Measurements from ENCODE around the gene SSR1.

The SSR1 gene

DNA sequence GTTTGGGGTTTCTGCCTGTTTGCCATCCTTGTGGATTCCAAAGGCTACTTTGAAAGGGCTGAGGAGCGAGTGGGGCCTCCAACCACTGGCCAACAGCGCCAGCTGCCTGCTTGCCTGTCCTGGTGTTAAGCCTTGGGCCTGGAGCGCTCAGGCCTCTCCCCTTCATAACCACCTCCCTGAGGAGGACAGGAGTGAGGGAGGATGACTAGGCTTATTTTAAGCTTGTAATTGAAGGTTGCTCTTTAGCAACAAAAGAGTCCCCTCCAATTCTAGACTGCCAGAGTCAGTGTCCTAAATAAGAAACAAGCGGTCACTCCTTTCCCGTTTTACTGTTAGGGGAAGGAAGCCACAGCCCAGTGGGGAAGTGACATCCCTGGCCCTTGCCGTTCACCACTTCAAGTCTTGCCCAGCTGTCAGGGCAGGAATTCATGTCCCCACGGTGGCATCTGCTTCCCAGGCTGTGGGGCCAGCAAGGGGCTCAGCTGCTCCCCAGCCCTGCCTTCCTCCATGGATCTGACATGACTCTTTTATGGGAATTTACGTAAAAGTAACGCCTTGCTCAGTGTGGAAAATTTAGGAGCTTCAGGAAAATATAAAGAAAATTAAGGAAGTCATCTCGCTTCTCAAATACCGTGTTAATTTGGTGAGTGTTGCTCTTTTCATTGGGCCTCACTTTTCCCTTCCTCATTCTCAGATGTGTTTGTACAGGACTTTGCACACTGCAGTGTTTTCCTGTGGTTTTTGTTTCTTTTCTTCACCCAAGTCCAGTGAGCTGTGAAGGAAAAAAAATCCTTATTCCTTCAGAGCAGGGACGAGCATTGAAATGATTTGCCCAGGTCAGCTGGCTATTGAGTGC lies 57.8 kb downstream of the SSR1 start:
- no peak for DNase-seq

DNA sequence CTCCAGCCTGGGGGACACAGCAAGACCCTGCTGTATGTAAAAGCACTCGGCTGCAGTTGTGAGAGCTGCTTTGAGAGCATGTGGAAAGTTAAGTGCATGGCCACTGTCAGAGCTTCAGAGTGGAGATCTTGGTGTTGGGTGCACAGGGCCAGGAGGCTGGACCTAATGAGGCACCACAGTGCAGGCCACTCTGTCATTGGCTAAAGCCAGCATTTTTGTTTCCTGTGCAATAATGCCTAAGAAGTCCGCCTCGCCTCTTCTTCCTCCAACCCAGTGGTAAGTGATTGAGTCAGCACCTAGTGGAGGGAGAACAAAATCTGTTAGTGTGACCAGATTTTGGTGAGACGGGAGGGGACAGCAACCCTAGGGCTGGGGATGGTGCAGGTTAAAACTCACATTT lies 60.6 kb downstream of the SSR1 start:
- DNase-seq: no peak

DNA sequence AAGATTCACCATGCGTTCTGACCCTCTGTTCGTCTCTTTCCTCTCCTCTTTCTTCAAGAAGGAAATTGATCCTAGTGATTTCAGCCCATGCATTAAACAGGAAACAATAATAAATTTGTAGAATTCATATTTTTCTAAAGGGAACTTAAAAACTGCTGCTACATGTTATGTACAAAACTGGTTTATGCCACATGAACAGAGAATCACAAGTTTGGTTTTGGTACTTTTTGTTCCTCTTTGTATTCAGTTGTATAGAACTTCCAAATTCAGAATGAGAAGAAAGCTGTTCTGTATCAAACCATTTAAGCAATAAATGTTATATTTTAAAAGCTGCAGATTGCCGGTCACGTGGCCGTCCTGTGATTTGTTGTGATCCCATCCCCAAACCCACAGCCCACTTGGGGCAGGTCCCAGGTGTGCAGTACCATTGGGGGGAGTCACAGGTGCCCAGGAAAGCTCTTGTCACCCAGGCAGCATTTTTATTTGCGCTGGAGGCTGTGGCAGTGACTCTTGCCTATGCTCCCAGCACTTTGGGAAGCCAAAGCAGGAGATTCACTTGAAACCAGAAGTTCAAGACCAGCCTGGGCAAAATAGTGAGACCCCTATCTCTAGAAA lies 61.2 kb downstream of the SSR1 start:
- no peak for DNase-seq

DNA sequence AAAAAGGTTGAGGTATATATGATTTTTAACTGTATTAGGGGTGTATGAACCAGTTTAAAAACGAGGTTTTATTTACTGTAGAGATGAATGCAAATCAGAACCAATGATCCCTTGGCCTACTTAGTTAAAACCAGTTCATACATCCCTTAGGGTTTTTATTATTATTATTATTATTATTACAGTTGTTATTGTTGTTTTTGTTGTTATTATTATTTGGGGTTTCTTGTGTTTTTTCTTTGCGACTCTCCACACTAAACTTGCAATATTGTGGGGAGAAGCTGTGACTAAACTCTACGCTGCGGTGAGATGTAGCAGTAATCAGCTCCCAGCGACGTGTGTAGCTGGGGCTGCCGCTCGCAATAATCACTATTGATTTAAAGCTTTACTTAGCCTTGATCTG lies 62.2 kb downstream of the SSR1 start:
- no peak for DNase-seq

DNA sequence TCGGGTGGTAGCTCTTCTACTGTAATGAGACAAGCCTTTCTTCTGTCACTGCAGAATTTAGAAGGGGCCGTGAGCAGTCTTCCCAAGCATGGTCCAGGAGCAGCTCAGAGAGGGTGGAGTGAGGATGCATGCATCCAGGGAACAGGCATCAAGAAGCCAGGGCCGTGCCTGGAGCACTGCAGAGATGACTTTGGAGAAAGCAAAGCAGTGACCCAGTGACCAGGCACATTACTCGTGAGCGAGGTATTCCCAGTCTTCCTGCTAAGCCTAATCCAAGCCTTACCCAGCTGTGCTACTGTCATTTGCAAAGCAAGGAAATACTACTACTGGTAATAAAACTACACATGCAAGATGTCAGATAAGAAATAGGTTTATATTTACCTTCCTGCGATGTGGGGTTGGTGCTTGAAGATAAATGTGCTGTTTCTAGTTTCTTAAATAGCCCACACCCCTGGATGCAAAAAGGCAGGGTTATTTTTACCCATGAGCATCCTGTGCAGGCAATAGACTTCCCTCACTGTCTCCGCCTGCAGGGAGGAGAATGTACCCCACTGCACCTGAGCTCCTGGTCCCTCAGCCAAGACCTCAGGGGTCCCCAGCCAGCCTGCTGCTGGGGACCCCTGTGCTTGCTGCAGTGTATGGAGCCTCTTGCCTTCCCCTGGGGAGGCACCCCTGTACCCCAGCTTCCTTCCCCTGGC lies 62.9 kb downstream of the SSR1 start:
- no peak for DNase-seq

DNA sequence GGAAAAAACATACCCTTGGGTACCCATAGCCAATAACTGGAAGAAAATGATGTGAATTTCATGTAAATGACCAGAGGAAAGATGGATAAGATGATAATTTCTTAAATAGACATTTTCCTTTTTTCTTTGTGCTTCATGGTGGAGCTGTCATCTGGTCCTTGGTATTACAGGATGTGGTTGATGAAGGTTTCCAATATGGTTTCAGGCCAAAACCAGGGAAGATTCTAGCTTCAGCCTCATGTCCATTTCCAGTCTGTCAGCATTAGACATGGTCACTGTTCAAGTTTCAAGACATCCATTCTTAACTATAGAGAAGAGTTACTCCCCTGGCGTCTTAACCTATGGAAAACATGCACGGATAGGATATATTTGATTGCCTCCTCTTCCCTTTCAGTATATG lies 63.6 kb downstream of the SSR1 start:
- DNase-seq: no peak

DNA sequence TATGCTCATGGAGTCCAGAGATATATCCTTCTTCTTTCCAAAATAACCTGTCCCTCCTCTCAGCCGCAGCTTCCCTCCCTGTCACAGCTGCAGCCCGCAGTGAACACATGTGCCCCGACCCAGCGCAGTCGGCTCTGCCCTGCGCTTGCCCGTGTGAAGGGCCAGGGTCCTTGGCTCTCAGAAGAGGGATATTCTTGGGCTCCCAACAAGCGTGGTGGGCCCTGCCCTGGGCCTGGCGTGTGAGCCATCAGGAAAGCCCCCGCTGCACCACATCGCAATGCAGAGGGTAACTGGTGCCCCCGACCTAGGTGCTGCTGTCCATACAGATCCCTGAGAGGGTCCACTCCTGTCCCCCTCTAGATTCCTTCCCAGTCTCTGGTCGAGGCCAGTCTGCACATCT lies 65.2 kb downstream of the SSR1 start:
- no peak for DNase-seq

DNA sequence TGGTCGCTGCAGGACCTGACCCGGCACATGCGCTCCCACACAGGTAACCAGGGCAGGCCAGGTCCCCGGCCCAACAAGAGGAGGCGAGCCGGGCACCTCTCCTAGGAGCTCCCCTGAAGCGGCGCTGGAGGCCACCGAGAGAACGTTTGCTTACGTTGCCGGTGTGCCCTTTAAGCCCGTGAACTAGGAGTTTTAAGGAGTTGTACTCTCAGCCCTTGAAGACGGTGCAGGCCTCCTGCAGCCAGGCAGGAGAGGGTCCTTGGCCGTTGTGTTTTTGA lies 65.9 kb downstream of the SSR1 start:
- no peak for DNase-seq

DNA sequence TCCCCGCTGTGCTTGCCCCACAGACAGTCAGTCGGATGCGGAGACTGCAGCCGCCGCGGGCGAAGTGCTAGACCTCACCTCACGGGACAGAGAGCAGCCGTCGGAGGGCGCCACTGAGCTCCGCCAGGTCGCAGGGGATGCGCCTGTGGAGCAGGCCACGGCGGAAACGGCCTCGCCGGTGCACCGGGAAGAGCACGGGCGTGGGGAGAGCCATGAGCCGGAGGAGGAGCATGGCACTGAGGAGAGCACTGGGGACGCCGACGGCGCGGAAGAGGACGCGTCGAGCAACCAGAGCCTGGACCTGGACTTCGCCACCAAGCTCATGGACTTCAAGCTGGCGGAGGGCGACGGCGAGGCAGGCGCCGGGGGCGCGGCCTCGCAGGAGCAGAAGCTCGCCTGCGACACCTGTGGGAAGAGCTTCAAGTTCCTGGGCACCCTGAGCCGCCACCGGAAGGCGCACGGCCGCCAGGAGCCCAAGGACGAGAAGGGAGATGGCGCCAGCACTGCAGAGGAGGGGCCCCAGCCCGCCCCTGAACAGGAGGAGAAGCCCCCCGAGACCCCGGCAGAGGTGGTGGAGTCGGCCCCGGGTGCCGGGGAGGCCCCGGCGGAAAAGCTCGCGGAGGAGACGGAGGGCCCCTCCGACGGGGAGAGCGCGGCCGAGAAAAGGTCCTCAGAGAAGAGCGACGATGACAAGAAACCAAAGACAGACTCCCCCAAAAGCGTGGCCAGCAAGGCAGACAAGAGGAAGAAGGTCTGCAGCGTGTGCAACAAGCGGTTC lies 66.4 kb downstream of the SSR1 start:
- no peak for DNase-seq

DNA sequence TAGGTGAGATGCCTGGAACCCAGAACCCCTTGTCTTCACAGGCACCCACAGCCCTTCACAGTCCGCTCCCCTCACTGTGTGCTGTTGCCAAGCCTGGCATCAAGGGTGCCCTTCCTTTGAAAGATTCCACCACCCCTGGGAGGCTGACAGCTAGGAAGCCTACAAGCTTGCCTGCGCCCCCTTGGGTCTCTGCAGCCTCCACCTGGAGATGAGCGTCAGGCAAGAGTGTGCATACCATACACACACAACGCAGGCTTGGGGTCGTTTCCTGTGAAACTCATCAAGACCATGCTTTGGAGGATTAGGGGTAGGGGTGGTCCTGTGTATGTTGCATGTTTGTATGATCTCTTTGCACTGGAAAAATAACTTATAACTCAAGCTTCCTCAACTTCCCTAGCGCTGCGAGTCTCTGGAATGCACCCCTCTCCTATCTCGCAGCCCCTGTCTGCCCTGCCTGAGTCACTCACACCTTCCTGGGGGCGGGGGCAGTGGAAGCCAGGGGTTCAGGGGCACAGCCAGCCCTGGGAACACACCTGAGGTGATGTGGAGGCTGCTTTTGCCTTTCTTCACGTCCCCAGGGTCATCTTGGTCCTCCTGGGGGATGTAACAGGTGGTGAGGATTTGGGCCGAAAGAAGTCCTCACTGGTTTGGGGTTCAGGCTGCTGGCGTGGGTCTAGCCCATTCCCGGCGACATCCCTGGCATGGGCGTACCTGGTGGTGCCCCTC lies 67.2 kb downstream of the SSR1 start:
- no peak for DNase-seq

DNA sequence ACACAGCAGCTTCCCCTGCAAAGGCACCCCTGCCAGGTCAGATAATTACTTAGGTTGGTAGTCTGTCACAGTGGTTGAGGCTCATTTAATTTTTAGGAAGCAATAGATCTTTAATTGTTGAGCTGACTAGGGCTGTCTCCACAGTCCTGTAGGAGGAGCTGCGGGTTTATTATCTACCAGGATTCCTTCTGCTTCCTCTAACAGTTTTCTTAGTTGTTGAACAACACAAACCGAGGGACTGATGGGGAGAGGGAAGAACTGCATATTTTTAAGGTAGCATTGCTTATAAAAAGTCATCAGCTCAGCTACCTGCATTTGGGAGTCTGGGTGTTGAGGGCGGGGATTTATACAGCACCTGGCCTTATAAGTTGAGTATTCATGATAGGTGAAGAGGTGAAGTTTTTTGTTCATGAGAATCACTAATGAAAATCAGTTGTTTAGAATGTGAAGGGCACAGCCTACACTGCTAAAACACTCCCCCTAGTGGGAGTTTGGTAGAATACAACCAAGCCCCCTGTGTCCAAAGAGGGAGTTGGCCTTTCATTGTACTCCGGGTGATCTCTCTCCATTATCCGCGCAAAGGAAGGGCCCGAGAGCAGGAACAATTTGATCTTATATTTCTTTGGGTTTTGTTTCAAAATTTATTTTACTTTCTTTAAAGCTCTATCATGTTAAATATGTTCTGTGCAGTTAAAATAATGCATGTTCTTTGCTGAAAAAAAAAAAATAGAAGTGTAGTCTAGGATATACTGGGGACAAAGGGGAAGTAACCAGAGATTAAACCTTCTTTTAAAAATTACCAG lies 69.6 kb downstream of the SSR1 start:
- DNase-seq: no peak

DNA sequence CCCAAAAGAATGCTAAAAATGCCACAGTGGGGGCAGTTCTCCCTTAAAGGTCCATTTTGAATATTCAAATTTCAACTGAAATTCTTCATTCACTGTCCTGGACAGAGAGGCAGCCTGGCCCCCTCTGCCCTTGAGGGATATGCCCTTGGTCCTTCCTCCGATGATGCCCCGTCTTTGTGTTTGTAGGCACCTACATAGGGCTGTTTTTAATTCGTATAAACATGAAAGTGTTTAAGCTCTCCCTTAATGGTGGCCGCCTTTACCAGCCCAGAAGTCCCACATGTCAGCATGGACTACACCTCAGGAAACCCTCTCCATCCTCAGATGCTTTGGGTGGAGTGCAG lies 70.2 kb downstream of the SSR1 start:
- DNase-seq: no peak

DNA sequence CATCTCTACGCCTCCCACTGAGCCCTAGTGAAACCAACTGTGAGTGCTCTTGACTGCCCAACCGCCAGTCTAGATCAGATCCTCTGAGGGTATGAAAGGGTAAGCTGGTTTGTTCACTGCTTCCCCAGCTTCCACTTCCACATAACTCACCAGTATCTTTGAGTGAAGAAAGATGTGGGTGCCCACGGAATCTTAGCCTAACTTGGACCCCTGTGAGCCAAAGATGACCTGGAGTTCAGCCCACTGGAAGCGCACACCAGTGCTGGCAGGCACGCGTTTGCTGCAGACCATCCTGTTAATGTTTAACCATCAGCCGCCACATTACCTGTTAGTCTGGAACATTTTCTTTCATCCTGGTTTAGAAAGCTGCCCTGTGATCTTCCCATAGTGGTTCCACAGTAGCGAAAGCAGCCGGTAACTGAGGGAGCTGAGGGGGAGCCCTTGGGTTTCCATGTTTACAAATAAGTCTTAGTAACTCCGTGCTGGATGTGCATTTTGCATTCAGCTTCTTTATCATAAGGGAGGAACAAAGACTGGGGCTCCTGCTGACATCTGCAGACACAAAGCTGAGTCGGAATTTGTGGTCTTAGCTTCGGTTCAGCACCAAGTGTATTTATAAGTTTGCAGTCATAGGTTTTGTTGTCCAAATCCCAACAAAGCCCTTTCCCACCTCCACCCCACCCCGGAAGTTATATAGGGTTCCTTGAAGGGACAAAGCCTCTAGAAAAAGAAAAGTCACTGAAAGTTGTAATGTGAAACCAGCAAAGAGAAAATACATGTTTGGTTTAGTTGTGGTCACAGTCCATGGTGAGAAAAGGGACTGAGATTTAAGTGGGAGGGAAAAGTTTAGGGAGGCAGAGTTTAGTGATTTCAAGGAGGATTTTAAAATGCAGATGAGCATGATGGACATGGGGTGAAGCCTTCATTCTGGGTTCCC lies 71.0 kb downstream of the SSR1 start:
- no peak for DNase-seq

DNA sequence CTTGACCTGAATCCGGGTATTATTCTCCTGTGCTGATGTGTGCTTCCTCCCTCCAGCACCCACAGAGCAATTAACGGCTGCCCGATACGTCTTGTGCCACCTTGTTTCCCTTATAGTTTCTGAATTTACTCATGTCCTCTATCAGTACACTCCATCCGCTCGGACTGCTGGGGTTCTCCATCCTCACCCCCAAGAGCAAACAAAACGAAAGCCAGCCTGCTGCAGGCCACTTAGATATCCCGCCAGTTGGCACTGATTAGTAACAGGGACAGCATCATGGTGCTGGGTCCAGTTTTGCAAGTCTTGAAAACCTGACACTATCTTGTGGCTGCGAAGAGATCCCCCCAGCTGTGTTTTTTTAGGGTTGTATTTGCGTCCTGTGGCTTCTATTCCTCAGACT lies 71.8 kb downstream of the SSR1 start:
- DNase-seq: no peak

DNA sequence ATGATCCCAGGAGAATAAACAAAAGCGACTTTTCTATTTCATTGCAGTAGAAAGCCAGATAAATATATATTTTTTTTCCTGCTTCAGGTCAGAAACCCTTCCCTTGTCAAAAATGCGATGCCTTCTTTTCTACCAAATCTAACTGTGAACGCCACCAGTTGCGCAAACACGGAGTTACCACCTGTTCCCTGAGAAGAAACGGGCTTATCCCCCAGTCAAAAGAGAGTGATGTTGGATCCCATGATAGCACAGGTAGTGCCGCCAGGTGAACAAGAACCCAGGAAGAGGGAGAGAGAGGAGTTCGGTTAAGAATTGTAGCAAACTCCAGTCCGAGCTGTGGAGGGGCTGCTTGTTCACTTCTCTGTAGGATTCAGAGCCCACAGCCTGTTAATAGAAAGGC lies 72.6 kb downstream of the SSR1 start:
- no peak for DNase-seq

DNA sequence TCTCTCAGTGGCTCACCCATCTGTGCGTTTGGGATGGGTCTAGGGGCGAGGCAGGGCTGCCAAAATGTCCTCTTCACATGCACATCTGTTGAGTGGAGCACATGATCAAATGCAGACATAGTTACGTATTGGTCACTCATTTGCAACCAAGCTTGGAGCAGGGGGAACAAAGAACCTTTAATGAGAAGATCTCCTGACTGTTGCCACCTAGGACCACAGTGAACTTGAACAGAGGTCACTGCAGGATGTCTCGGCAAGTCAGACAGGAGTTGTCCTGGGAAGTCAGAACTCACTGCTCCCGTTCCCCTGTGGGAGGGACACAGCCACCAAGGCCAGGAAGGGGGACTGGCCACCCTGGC lies 73.4 kb downstream of the SSR1 start:
- no peak for DNase-seq

DNA sequence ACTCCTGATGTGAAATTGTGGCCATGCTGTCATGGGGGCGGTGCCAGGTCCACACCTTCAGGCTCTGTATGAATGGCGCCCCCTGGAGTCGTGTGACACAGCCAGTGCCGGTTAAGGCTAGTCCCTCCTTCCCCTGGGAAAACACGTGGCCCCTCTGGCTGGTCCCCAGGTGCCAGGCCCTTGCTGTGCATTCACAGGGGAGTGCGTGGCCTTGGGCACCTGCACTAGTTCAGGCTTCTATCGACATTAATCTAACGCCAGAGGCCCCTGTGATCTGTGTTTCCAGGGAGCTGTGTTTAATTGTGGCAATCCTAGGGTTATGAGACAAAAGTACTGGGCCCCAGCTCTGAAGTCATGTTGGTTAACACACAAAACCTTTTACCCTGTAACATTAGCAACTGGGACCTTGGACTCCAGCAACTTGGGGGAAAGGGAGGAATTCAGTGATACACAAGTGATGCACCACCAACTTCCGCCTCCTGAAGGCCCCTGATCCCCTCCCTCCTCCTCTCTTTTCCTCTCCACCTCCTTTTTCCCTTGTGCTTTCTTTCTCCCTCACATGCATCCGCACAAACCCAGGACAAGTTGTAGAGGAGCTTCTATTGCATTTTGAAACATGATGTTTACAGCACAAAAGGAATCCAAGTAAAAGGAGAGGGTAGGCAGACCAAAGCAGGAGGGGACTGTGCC lies 74.0 kb downstream of the SSR1 start:
- no peak for DNase-seq

DNA sequence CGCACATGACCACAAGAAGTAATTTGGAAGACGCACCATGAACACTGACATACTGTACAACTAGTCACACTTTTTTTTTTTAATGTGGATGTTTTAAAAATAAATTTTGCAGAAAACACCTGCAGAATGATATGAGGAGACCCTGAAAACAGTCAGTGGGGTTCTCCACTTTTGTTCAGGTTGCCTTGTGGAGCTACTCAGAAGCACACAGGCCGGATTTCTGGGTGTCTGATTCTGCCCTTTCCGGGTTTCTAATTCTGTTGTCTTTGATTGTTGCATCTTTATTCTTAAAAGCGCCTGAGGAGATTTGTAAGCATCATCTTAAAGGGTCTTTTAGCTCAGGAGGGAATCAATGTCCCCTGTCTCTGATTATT lies 74.5 kb downstream of the SSR1 start:
- DNase-seq: no peak

DNA sequence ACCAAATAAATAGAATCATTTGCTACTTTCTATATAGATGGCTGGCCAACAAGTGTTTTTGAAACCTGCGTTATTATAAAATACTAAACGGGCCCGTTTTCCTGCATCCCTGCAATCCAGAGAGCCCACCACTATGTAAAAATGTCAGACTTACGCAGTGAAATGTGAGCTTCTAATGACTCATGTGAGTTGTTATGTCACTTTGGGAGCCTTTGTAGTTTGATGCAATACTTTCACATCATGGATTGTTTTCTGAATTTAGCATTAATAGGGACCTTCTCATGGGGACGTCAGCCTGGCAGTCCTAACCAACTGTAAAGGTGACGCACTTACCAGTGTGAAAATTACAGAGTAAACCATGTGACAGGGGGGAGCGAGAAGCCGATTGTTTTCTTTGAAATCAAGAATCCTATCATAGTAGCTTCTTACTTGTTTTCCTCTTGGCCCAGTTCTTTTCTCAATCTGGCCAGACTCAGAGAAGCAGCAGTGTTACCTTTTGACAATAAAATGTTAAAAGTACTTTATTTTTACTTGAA lies 75.3 kb downstream of the SSR1 start:
- no peak for DNase-seq
